HG03095 (cell line): ENCODE data around the gene BEND7.
"Not testable (repeated sequence)": the region's sequence is repeated elsewhere in the genome, so short reads cannot be mapped to it uniquely, and the experiment has no call there.

Source experiments
- ATAC-seq: cut with Tn5 transposase; IDR thresholded peaks from one replicate; pipeline ENCODE4 v1.9.1; 2021; ENCODE audit warnings: moderate library complexity; ENCODE audit not compliant: unreplicated experiment

BEND7 gene, protein sequence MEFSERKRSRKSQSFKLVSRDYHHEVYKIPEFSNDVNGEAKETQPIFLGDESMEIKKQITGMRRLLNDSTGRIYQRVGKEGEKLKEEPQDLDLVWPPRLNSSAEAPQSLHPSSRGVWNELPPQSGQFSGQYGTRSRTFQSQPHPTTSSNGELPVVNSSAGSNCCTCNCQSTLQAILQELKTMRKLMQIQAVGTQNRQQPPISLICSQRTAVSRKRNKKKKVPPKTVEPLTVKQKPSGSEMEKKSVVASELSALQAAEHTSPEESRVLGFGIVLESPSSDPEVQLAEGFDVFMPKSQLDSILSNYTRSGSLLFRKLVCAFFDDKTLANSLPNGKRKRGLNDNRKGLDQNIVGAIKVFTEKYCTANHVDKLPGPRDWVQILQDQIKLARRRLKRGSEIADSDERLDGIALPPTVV

DNA sequence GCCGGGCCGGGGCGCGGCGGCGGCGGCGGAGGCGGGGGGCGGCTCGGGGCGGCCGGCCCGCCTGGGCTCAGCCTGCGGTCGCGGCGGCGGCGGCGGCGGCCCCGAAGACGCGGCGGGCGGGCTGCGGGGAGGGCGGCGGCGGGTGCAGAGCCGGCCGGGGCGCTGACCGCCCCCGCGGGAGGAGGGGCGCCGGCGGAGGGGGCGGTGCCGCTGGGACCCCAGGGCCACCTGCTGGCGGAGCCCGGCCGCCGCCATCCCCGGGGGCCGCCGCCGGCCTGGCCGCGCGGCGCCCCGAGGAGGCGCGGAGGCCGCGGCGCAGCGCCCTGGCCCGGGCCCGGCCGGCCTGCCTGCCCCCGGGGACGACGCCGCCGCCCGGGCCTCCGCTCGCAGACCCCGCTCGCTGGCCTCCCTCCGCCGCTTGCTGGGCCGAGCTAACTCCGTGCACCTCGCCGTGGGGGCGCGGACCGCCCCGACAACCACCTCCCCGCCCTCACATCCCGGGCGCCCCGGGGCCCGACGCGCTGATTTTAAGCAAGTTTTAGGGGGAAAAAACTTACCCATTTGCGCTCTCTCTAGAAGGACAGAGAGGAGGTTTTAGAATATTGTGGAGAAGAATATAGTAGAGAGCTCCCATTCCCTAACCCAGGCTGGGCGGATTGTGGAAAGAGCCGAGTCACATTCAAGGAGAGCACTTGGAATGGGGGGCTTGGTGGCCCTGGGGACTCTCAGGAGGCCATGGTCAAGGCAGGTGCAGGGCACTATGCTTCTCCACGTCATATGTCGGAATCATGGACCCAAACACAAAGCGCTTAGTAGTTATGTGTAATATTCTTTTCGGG, at the start of gene BEND7:
Gene BEND7, minus strand, starts transcription at position 140 of the 839 bp plus-strand sequence. CDS start 481 bp downstream, outside the sequence.
- ATAC-seq, result no peak

DNA sequence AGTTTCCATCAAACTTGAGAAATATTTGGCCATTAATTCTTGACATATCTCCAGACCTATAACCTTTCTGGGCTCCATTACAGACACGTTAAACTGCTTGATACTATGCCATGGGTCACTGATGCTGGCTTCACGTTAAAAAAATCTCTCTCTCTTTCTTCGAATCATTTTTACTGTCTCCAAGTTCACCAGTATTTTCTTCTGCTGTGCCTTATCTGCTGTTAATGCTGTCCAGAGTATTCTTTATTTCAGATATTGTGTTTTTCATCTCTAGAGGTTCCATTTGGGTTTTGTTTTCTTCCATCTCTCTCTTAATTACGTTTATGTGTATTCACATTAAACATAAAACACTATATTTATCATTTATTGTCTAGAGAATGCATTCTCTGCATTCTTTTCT, 45.1 kb upstream of the BEND7 start:
- ATAC-seq, result no peak

DNA sequence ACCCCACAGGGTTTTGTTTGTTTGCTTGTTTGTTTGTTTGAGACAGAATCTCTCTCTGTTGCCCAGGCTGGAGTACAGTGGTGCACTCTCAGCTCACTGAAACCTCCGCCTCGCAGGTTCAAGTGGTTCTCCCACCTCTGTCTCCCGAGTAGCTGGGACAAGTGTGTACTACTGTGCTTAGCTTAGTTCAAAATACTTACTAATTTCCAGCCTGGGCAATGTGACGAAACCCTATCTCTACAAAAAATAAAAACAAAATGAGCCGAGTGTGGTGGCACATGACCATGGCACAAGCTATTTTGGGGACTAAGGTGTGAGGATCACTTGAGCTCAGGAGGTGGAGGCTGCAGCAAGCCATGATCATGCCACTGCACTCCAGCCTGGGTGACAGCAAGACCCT, 42.7 kb upstream of the BEND7 start:
- no peak for ATAC-seq

DNA sequence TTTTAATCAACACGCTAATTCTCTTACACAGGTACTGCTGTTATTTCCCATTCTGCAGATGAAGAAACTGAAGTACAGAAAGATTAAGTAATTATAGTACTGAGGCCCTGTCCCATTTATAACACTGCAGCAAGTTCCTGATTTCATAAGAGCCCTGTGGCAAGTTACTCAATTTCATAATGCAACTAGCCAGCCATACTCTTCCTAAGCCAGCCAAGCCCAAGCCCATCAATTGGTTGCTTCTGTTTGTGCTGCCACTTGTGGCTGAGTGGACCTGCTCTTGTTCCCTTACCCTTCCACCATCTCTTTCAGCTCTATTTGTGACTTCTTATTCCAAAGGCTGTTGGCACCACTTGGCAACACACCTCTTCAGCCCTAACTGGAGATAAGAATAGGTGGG, 38.2 kb upstream of the BEND7 start:
- no peak for ATAC-seq

DNA sequence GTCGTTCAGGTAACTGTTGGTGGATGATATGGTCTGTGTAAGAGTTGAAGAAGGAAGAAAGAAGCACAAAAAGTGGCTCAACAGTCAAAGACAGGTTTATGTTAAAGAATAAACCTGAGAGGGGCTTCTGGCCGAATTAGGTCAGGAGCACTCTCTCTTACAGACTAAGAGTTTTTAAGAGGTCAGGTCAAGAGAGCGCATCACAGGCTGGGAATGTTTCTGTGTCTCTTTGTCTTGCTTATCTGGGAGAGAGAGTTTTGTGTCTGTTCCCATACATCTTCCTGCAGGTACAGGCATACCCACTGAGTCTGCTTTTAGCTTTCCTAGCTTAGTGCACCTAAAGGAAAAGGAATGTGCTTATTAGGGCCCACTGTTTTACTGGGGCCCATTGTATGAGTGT, 35.8 kb upstream of the BEND7 start:
- ATAC-seq, result no peak

DNA sequence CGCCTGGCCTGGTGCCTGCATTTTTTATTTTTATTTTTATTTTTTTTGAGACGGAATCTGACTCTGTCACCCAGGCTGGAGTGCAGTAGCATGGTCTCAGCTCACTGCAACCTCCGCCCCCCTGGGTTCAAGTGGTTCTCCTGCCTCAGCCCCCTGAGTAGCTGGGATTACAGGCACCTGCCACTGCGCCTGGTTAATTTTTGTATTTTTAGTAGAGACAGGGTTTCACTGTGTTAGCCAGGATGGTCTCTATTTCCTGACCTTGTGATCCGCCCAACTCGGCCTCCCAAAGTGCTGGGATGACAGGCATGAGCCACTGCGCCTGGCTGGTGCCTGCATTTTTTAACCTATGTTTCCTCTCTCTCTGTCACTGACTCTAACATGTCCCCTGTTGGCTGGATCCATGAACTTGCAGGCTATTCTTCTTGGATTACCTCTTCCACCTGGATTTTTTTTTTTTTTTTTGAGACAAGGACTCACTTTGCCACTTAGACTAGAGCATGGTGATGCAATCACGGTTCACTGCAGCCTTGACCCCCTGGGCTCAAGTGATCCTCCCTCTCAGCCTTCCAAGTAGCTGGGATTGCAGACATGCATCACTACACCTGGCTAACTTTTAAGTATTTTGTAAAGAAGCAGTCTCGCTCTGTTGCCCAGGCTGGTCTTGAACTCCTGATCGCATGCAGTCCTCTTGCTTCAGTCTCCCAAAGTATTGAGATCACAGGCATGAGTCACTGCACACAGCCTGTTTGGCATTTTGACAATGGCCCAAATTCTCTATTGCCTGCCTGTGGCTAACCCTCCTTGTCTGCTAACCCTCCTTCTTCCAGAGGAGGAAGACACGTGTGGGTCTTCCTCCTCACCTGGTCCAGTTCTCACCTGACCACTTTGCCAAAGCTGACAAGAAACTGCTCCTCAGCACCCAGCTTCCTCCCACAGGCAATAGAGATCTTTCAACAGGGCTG, 34.9 kb upstream of the BEND7 start:
- ATAC-seq, result no peak

DNA sequence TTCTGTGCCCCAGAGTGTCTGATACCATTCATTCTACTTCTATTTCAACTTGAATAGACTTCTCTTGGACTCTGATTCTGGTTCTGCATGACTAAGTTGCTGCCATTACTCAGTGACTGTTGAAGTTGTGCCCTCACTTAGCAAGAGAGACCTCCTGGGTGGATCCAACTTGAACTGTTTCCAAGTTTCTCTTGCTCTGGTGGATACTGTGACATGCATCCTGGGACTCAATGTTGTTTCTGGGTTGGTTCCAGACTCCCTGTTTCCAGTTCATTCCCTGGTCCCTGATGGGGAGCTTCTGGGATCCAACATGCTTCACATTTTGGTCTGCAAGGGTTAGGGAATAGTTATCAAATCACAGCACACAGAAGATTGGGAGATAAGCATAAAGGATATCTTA, 31.8 kb upstream of the BEND7 start:
- ATAC-seq, result no peak

DNA sequence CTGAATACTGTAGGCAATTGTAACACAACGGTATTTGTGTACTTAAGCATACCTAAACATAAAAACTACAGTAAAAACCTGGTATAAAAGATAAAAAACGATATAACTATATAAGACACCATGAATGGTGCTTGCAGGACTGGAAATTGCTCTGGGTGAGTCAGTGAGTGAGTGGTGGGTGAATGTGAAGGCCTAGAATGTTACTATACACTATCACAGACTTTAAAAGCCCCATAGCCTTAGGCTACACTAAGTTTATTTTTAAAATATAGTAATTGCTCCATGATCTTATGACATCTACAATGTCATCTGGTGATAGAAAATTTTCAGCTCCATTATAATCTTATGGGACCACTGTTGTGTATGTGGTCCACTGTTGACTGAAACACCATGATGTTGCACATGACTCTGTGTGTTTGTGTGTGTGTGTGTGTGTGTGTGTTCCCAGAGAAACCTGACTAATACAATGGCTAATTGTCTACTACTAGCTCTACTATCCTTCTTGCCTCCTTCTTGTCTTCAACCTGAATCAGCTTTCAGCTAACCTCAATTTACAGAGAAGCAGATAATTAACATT, 30.4 kb upstream of the BEND7 start:
- ATAC-seq, result no peak

DNA sequence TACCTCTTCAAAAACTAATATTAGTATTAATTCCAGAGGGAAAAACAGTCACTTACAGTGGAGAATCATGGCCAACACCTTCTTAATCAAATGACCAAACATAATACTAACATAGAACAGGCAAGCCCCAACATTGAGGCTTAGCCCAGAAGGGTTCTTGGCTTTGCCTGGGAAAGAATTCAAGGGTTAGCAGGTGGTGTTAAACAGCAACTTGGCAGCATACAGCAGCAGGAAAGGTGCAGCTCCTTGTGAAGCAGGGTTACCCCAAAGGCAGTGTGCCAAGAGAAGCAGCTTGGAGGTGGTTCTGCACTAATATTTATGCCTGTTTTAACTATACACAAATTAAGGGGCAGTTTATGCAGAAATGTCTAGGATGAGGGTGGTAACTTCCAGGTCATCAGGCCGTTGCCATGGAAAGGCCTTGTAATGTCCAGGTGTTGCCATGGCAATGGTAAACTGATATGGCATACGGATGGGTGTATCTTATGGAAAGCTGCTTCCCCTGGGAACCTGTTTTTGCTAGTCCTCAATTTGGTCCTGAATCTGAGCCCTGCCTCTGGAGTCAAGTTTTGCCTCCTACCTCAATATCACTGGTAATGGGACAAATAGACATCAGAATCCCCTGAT, 27.2 kb upstream of the BEND7 start:
- no peak for ATAC-seq

DNA sequence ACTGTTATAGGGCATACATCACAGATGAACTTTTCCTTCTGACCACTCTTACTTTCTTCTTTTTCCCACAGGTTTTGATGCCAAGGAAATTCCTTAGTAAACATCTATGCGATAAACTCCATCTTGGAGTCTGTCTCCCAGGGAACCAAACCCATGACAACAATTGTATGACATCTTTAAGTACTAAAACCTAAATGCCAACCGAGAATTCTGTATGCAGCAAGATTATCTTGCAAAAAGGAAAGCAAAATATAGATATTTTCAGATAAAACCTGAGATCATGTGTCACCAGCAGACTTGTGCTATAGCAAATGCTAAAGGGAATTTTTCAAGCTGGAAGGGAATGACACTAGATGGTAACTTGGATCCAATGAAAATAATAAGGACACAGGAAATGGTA, 22.0 kb upstream of the BEND7 start:
- no peak for ATAC-seq

DNA sequence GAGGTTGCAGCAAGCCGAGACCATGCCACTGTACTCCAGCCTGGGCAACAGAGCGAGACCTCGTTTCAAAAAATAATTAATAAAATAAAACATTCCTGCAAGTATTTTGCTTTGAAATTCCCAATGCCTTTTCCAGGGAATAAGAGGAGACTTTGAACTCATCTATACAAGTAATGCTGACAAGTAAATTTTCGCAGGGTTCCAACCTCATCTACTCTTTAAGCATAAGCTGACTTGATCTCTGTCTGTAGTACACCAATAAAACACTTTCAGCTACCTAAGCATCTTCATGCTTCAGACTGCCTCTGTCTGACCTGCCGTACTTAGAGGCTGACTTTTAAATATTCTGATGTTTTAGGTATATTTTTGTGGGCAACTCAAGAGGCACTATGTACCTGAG, 13.7 kb upstream of the BEND7 start:
- ATAC-seq, result no peak

DNA sequence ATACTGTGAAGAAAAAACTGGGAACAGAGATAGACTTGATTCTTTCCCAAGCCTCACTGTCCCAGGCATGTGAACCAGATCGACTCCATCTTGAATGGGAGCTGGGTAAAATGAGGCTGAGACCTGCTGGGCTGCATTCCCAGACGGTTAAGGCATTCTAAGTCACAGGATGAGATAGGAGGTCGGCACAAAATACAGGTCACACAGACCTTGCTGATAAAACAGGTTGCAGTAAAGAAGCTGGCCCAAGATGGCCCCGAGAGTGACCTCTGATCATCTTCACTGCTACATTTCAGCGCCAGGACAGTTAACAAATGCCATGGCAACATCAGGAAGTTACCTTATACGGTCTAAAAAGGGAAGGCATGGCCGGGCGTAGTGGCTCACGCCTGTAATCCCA, 9.2 kb upstream of the BEND7 start:
- ATAC-seq, result not testable (repeated sequence)

DNA sequence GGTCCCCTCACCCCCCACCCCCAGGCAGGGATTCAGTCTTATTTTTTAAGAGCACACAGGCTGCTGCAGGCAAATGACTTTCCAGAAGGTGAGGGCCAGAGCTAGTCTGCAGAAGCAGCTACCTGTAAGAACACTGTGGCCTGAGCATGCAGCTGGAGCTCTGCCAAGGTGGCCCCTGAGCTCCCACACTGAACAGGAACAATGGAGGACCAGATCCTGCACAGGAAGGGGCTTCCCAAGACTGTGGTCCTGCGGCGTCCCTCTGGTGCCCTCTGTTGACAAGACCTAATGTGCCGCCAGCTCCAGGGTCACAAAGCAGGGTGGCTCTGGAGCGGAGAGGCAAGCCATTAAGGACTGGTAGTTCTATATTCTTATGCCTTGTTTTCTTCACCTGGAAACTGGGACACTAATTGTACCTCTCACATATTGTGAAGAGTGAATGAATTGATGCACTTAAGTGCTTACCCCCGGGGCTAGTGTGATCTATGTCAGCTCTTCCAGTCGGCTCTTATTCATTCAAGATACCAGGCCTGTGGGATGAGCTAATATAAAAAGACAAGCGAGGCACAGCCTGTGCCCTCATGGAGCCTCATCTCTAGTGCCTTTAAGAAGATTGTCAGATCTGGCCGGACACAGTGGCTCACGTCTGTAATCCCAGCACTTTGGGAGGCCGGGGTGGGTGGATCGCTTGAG, 8.0 kb upstream of the BEND7 start:
- no peak for ATAC-seq

DNA sequence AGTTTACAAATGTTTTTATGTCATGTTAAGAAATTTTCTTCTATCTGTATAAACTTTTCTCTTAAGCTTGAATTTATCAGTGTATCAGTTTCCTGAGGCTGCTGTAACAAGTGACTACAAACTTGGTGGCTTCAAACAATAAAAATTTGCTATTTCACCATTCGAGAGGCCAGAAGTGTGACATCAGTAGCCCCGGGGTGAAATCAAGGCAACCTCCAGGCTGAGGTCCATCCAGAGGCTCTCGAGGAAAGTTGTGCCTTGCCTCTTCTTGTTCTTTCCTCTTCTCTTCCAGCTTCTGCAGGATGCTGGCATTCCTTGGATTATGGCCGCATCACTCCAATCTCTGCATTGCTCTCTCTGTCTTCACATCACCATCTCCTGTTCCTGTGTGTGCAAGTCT, 6.5 kb upstream of the BEND7 start:
- ATAC-seq, result no peak

DNA sequence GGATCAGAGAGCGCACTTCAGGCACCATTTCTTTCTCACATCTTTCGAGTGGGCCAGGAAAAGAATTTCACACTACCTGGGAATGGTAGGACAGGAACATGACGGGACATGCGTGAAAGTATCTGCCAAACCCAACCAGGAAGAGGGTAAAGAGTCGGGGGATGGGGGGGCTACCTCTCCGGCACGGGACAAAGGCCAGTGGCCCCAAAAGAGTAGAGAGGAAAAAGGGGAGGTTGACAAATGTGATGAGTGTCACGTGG, 830 bp upstream of the BEND7 start:
- ATAC-seq, result no peak

DNA sequence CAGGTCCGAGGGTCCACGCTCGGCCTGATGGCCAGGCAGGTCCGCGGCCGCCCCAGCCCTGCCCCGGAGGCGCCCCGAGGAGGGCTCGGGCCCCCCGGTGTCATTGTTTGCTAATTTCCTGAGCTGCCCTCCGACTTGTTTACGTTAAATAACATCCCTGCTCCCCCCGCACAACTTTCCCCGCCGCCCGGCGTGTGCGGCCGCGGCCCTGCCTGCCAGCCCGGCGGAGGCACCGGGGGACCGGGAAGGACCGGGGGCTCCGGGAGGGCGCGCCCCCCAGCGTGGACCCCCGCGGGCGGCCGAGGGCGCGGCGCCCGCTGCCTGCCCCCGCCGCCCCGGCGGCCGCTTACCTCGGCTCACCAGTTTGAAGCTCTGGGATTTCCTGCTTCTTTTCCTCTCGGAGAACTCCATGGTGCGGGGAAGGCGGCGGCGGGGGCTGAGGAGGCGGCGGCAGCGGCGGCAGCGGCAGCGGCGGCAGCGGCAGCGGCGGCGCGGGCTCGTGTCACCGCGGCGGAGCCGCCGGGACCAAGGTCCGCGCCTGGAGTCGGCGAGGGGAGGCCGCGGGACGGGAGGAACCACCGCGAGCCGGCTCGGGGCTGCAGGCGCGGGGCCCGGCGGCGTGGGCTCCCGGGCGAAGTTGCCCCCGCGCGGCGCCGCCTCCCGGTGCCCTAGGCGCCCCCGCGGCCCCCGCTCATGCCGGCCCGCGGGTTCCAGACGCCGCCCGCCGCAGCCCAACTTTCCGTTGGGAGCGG, 515 bp downstream of the BEND7 start:
- no peak for ATAC-seq

DNA sequence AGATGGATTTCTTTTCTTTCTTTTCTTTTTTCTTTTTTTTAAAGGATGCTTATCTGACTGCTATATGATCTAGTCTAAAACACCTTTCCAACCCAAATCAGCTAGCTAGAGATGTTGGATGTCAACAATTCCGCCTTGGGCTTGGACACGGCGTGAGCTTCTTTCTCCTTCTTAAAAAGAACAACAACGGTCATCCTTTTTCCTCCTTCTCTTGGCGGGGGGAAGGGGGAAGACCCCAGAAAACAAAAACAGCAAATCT, 1.0 kb downstream of the BEND7 start:
- no peak for ATAC-seq

DNA sequence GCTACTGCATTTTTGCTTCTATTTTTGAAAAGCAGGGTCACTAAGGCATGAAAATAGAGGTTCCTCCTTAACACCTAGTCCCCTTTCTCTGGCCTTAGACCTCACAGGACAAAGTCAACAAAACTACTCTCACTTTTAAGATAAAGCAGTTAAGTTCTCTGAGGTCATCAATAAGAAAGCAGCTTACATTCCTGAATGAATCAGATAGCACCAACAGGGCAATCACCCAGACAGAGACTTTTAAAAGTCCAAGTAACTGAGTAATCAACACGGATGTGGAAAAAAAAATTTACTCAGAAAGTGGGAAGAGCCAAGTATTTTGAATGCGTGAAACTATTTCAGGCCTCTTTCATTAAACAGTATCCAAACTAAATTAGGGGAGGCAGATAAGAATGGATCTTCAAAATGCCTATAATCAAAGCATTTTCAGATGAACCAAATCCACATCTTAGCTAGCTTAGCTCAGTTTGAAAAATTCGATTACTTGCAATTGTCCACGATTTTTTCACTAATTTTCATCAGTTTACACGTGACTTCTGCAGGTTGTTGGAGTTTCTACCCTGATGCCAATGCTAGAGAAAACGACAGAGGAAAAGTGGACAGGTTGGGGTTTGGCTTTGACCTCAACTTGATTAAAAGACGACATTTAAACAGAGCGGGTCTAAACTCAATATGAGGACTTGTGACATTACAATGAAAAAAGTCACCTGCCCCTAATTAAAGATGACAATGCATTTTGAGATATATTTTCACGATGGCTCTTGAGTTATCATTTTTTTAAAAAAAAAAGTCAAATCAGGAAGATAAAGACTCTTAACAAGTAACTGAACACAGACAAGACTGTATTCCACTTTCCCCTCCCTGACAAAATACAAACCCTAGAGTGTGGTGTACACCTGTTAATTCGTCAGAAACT, 1.6 kb downstream of the BEND7 start:
- ATAC-seq, result no peak
